GM12878 (cell line): Measurements from ENCODE around the gene CEACAM3. TPM values are rescaled to one million over a fixed set of nuclear protein-coding genes. Genes with fewer than 3 reads are reported as not detected.

ENCODE experiments used
- ATAC-seq: fragments of 200-7000 bp; cut with Tn5 transposase; 3 replicates; pipeline ENCODE4 v1.9.1; 2020; ENCODE audit warnings: mild to moderate bottlenecking, moderate library complexity
- BruUV-seq: library from RNA; stranded (reverse); fragments of 400-500 nt; replicated peaks from 2 replicates; lab custom pipeline; 2021; lab: Mats Ljungman, UMichigan
- CTCF ChIA-PET: fragments of 300-600 bp; sonication (Branson Sonifier 250); formaldehyde crosslinking; extraction: SDS; loops from one replicate; lab custom pipeline; 2021; ENCODE audit warnings: inconsistent platforms; lab: Yijun Ruan, JAX
- POLR2A ChIA-PET: fragments of 350-600 bp; formaldehyde crosslinking; extraction: SDS; loops from one replicate; lab custom pipeline; 2021; ENCODE audit warnings: inconsistent platforms; lab: Charles Lee
- RAD21 ChIA-PET: fragments of 300-600 bp; sonication (Branson Sonifier 250); formaldehyde crosslinking; loops from one replicate; lab custom pipeline; 2023; ENCODE audit warnings: antibody characterized with exemption; ENCODE audit not compliant: unreplicated experiment; lab: Charles Lee
- SMC1A ChIA-PET: fragments of 300-600 bp; sonication (Branson Sonifier 250); formaldehyde crosslinking; loops from one replicate; lab custom pipeline; 2023; ENCODE audit not compliant: unreplicated experiment, uncharacterized antibody; lab: Charles Lee
- DNase-seq: peaks from one replicate; pipeline ENCODE4 v3.0.0-alpha.2; 2011; ENCODE audit warnings: low read depth, low spot score
- FAIRE-seq: peaks from 3 replicates; lab custom pipeline; 2011; peaks lifted over from hg19 to GRCh38; lab: Jason Lieb, UNC
- H2AFZ ChIP-seq: 2 replicates; pipeline ENCODE4 v1.6.0; 2011; ENCODE audit warnings: low read depth, low read length, control low read depth; ENCODE audit not compliant: control insufficient read depth
- H3K27ac ChIP-seq: 2 replicates; pipeline ENCODE4 v1.5.1; 2011; ENCODE audit warnings: control low read depth; ENCODE audit not compliant: control insufficient read depth, insufficient read depth
- H3K27me3 ChIP-seq, 2 experiments: replicated peaks in 1 of 2; 2 replicates each; pipeline versions ENCODE4 v1.6.0 to v1.6.1; 2011; ENCODE audit warnings: low read length in 1 of 2; ENCODE audit not compliant: control insufficient read depth in 2 of 2, insufficient read depth in 2 of 2
- H3K36me3 ChIP-seq, 2 experiments: 2 replicates each; pipeline ENCODE4 v1.5.1; 2011; ENCODE audit warnings: low read length in 1 of 2; ENCODE audit not compliant: control insufficient read depth in 2 of 2, insufficient read depth in 2 of 2
- H3K4me1 ChIP-seq: 2 replicates; pipeline ENCODE4 v1.6.1; 2011; ENCODE audit warnings: mild to moderate bottlenecking, low read length, moderate library complexity, mixed read lengths; ENCODE audit not compliant: control insufficient read depth, insufficient read depth
- H3K4me2 ChIP-seq: 2 replicates; pipeline ENCODE4 v1.6.0; 2011; ENCODE audit warnings: control low read depth; ENCODE audit not compliant: control insufficient read depth, insufficient read depth
- H3K4me3 ChIP-seq: fragments of 200-600 bp; sonication (generic); 2 replicates; pipeline ENCODE4 v1.5.1; 2016
- H3K79me2 ChIP-seq: 2 replicates; pipeline ENCODE4 v1.6.0; 2011; ENCODE audit warnings: low read length; ENCODE audit not compliant: control insufficient read depth, insufficient read depth
- H3K9ac ChIP-seq: 2 replicates; pipeline ENCODE4 v1.8.0; 2011; ENCODE audit warnings: low read length, control low read depth, mixed read lengths; ENCODE audit not compliant: control insufficient read depth, insufficient read depth
- H3K9me3 ChIP-seq: replicated peaks from 3 replicates; pipeline ENCODE4 v1.5.1; 2011; ENCODE audit warnings: mild to moderate bottlenecking, low read length; ENCODE audit not compliant: control insufficient read depth, insufficient read depth
- H4K20me1 ChIP-seq: 2 replicates; pipeline ENCODE4 v1.6.0; 2011; ENCODE audit not compliant: control insufficient read depth, insufficient read depth
- BHLHE40 ChIP-seq, 2 experiments: fragments of 450-650 bp in 1 of 2; IDR thresholded peaks; 2 replicates each; pipeline ENCODE4 v1.6.1; 2011 to 2017; ENCODE audit warnings: low read depth in 2 of 2, borderline replicate concordance in 1 of 2, improper control_type of control experiment in 1 of 2, low read length in 1 of 2, mild to moderate bottlenecking in 1 of 2
- ESRRA ChIP-seq: IDR thresholded peaks from 2 replicates; pipeline ENCODE4 v1.6.1; 2012; ENCODE audit warnings: mild to moderate bottlenecking, low read length, improper control_type of control experiment
- RAD51 ChIP-seq: fragments of 450-650 bp; IDR thresholded peaks from 2 replicates; pipeline ENCODE4 v1.6.1; 2016; ENCODE audit warnings: moderate library complexity, mild to moderate bottlenecking, inconsistent platforms
- SMAD1 ChIP-seq: fragments of 450-650 bp; IDR thresholded peaks from 2 replicates; pipeline ENCODE4 v1.6.1; 2018; ENCODE audit warnings: mild to moderate bottlenecking, low read depth; ENCODE audit not compliant: partially characterized antibody
- SPI1 ChIP-seq: IDR thresholded peaks from 2 replicates; pipeline ENCODE4 v1.6.1; 2011; ENCODE audit warnings: low read depth, mild to moderate bottlenecking, low read length, moderate library complexity, borderline replicate concordance; ENCODE audit not compliant: insufficient read depth
- STAT1 ChIP-seq: fragments of 450-650 bp; conservative IDR thresholded peaks from 2 replicates; pipeline ENCODE4 v1.6.1; 2014; ENCODE audit warnings: antibody characterized with exemption, mild to moderate bottlenecking
- WGBS: methylation state at CpG from one replicate; pipeline ENCODE4 v1.1.6; 2016; ENCODE audit warnings: low lambda C conversion rate; ENCODE audit not compliant: insufficient replicate concordance, insufficient coverage; ENCODE audit errors: missing lambda C conversion rate; 5-methylcytosine and 5-hydroxymethylcytosine counted together
- in situ Hi-C: fragments of 300-500 bp; cut with MboI; formaldehyde crosslinking; loops from 9 replicates; pipeline ENCODE4 v1.14.3; 2018; ENCODE audit warnings: mixed read lengths
- intact Hi-C: fragments of 100-400 bp; cut with micrococcal nuclease; formaldehyde crosslinking; loops from one replicate; pipeline ENCODE4 v1.14.2; 2022; ENCODE audit not compliant: unreplicated experiment
- polyA plus RNA-seq, 11 experiments: library from polyadenylated mRNA; depleted of rRNA in 4 of 11; unstranded in 6 of 11; stranded (reverse) in 5 of 11; fragments of >200 nt; fragmentation: Nextera tagmentation in 4 of 11; fragmentation: Illumina TruSeq in 1 of 11; extraction: Ambion mirVana in 4 of 11; extraction: Trizol in 1 of 11; gene quantifications; 1 replicate in 1 of 11; 2 replicates in 10 of 11; pipeline versions ENCODE4 v1.2.1 to v1.2.3, GENCODE V29; 2011 to 2016; ENCODE audit warnings: inconsistent platforms in 2 of 11, missing spikeins in 2 of 11, low read depth in 1 of 11
- total RNA-seq, 4 experiments: library from RNA; depleted of rRNA in 3 of 4; stranded (reverse); fragments of >200 nt in 3 of 4; fragmentation: Illumina TruSeq in 1 of 4; extraction: Trizol in 1 of 4; gene quantifications; 2 replicates each; pipeline versions ENCODE4 v1.2.1 to v1.2.3, GENCODE V29; 2013 to 2021
- TF ChIP-seq, protein P1 (sequence below): fragments of 150-350 bp; IDR thresholded peaks from 2 replicates; pipeline ENCODE4 v1.6.1; 2016; ENCODE audit warnings: low read depth, low read length
- TF ChIP-seq, protein P2 (sequence below): IDR thresholded peaks from 2 replicates; pipeline ENCODE4 v1.6.1; 2012; ENCODE audit warnings: low read depth, low read length, improper control_type of control experiment
- TF ChIP-seq, protein P3 (sequence below): IDR thresholded peaks from 2 replicates; pipeline ENCODE4 v1.6.1; 2011; ENCODE audit warnings: borderline replicate concordance, low read depth, mild to moderate bottlenecking, moderate library complexity, low read length; ENCODE audit not compliant: insufficient read depth, poor library complexity, severe bottlenecking
- TF ChIP-seq, protein P4 (sequence below): fragments of 150-350 bp; IDR thresholded peaks from 2 replicates; pipeline ENCODE4 v1.6.1; 2014; ENCODE audit warnings: mild to moderate bottlenecking, low read depth, low read length
- TF ChIP-seq, protein P5 (sequence below): fragments of 450-650 bp; IDR thresholded peaks from 2 replicates; pipeline ENCODE4 v1.6.1; 2018; ENCODE audit warnings: borderline replicate concordance, mild to moderate bottlenecking; ENCODE audit not compliant: partially characterized antibody
- TF ChIP-seq, protein P6 (sequence below): fragments of 450-650 bp; IDR thresholded peaks from 2 replicates; pipeline ENCODE4 v1.6.1; 2017; ENCODE audit warnings: mild to moderate bottlenecking

CEACAM3 gene
- total and polyA plus RNA-seq, 10 of the 15 experiments (the other 5 are each of a cell fraction or from before 2014, with no cell fraction given) = not detected

DNA sequence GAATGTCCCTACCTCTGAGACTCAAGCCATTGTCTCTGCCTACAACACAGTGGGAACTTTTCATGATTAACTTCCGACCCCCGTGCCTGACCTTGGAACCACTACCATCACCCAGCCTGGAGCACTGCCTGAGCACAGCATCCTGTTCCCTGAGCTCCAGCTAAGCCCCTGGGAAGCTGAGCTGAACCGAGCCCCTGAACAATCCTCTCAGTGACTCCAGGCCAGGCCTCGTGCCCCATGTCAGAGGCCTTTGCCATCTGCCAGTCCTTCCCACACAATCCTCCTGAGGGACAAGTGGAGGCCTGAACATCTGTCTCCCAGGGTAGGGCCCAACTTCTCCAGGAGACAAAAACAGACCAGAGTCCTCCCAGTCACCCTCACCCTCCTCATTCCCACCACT, 17.5 kb downstream of the CEACAM3 start:
- 29% methylated on average over 4 of the region's 4 CpGs for WGBS
- BruUV-seq = no TSS peak
- in situ Hi-C loops (no loop called here), intact Hi-C loops (no loop called here)
- Histone ChIP-seq H3K4me2 (no peak overlapping the region), H2AFZ (no peak overlapping the region), H4K20me1 (no peaks in the 10 kb centered on the region), H3K9me3 (no peaks in the 10 kb centered on the region), H3K36me3 (no peaks in the 10 kb centered on the region), H3K4me3 (no peak overlapping the region), H3K4me1 (peaks cover 5% of the 10 kb centered on the region), H3K79me2 (no peaks in the 10 kb centered on the region), H3K27ac (no peak overlapping the region), H3K9ac (no peak overlapping the region), H3K27me3 (no peaks in the 10 kb centered on the region; a peak in 1 of 4 replicates)
- ChIA-PET POLR2A (no interaction called here), SMC1A (no interaction called here), CTCF (no interaction called here), RAD21 (no interaction called here)
- FAIRE-seq (no peak), DNase-seq (no peak), ATAC-seq (no peak)
- TF ChIP-seq, protein P1, sequence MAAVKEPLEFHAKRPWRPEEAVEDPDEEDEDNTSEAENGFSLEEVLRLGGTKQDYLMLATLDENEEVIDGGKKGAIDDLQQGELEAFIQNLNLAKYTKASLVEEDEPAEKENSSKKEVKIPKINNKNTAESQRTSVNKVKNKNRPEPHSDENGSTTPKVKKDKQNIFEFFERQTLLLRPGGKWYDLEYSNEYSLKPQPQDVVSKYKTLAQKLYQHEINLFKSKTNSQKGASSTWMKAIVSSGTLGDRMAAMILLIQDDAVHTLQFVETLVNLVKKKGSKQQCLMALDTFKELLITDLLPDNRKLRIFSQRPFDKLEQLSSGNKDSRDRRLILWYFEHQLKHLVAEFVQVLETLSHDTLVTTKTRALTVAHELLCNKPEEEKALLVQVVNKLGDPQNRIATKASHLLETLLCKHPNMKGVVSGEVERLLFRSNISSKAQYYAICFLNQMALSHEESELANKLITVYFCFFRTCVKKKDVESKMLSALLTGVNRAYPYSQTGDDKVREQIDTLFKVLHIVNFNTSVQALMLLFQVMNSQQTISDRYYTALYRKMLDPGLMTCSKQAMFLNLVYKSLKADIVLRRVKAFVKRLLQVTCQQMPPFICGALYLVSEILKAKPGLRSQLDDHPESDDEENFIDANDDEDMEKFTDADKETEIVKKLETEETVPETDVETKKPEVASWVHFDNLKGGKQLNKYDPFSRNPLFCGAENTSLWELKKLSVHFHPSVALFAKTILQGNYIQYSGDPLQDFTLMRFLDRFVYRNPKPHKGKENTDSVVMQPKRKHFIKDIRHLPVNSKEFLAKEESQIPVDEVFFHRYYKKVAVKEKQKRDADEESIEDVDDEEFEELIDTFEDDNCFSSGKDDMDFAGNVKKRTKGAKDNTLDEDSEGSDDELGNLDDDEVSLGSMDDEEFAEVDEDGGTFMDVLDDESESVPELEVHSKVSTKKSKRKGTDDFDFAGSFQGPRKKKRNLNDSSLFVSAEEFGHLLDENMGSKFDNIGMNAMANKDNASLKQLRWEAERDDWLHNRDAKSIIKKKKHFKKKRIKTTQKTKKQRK = no peak
- TF ChIP-seq, protein P2, sequence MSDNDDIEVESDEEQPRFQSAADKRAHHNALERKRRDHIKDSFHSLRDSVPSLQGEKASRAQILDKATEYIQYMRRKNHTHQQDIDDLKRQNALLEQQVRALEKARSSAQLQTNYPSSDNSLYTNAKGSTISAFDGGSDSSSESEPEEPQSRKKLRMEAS = no peak
- no peak for TF ChIP-seq ESRRA
- TF ChIP-seq BHLHE40 (IDR thresholded peaks at IDR 0.05; ENCODE audit: borderline replicate concordance in 1 of 2, low read depth in 2 of 2, low read length in 1 of 2) = no peak
- TF ChIP-seq, protein P3, sequence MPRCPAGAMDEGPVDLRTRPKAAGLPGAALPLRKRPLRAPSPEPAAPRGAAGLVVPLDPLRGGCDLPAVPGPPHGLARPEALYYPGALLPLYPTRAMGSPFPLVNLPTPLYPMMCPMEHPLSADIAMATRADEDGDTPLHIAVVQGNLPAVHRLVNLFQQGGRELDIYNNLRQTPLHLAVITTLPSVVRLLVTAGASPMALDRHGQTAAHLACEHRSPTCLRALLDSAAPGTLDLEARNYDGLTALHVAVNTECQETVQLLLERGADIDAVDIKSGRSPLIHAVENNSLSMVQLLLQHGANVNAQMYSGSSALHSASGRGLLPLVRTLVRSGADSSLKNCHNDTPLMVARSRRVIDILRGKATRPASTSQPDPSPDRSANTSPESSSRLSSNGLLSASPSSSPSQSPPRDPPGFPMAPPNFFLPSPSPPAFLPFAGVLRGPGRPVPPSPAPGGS = no peak
- TF ChIP-seq, protein P4, sequence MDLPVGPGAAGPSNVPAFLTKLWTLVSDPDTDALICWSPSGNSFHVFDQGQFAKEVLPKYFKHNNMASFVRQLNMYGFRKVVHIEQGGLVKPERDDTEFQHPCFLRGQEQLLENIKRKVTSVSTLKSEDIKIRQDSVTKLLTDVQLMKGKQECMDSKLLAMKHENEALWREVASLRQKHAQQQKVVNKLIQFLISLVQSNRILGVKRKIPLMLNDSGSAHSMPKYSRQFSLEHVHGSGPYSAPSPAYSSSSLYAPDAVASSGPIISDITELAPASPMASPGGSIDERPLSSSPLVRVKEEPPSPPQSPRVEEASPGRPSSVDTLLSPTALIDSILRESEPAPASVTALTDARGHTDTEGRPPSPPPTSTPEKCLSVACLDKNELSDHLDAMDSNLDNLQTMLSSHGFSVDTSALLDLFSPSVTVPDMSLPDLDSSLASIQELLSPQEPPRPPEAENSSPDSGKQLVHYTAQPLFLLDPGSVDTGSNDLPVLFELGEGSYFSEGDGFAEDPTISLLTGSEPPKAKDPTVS = no peak
- TF ChIP-seq, protein P5, sequence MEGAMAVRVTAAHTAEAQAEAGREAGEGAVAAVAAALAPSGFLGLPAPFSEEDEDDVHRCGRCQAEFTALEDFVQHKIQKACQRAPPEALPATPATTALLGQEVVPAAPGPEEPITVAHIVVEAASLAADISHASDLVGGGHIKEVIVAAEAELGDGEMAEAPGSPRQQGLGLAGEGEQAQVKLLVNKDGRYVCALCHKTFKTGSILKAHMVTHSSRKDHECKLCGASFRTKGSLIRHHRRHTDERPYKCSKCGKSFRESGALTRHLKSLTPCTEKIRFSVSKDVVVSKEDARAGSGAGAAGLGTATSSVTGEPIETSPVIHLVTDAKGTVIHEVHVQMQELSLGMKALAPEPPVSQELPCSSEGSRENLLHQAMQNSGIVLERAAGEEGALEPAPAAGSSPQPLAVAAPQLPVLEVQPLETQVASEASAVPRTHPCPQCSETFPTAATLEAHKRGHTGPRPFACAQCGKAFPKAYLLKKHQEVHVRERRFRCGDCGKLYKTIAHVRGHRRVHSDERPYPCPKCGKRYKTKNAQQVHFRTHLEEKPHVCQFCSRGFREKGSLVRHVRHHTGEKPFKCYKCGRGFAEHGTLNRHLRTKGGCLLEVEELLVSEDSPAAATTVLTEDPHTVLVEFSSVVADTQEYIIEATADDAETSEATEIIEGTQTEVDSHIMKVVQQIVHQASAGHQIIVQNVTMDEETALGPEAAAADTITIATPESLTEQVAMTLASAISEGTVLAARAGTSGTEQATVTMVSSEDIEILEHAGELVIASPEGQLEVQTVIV = no peak
- TF ChIP-seq RAD51 = no peak
- TF ChIP-seq SPI1 = no peak
- TF ChIP-seq, protein P6, sequence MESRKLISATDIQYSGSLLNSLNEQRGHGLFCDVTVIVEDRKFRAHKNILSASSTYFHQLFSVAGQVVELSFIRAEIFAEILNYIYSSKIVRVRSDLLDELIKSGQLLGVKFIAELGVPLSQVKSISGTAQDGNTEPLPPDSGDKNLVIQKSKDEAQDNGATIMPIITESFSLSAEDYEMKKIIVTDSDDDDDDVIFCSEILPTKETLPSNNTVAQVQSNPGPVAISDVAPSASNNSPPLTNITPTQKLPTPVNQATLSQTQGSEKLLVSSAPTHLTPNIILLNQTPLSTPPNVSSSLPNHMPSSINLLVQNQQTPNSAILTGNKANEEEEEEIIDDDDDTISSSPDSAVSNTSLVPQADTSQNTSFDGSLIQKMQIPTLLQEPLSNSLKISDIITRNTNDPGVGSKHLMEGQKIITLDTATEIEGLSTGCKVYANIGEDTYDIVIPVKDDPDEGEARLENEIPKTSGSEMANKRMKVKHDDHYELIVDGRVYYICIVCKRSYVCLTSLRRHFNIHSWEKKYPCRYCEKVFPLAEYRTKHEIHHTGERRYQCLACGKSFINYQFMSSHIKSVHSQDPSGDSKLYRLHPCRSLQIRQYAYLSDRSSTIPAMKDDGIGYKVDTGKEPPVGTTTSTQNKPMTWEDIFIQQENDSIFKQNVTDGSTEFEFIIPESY = no peak
- TF ChIP-seq SMAD1 = no peak
- no peak for TF ChIP-seq STAT1
